ENCODE results near the gene KMT2E. TPM values are rescaled to one million over a fixed set of nuclear protein-coding genes. Genes with fewer than 3 reads are reported as not detected.

KMT2E gene
- total RNA-seq, 1 donor from 2014 or later: 127 TPM

DNA sequence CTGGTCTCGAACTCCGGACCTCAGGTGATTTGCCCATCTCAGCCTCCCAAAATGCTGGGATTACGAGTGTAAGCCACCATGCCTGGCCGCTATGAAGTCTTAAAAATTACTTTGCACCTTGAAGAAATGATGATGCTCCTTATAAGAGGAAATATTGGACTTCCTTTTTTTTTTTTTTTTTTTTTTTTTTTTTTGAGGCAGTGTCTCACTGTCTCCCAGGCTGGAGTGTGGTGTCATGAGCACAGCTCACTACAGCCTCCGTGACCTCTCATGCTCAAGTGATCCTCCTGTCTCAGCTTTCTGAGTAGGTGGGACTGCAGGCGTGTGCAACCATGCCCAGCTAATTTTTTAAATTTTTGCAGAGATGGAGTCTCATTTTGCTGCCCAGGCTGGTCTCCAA lies 65.3 kb downstream of the KMT2E start:
- no peak for DNase-seq

GRCh38 chr7:105084581-105084980 lies 70.6 kb downstream of the KMT2E start:
- no peak for DNase-seq

DNA sequence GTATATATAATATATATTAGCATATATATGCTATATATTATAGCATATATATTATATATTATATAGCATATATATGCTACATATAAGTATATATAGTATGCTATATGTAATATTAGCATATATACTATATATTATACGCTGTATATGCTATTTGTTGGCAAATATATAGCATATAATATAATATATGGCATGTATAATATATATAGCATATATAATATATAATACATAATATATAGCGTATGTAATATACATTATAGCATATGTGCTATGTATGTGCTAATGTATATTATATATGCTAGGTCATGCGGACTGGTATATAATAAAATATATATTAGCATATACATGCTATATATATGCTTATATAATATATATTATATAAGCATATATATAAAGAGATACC lies 72.8 kb downstream of the KMT2E start:
- DNase-seq: no peak

DNA sequence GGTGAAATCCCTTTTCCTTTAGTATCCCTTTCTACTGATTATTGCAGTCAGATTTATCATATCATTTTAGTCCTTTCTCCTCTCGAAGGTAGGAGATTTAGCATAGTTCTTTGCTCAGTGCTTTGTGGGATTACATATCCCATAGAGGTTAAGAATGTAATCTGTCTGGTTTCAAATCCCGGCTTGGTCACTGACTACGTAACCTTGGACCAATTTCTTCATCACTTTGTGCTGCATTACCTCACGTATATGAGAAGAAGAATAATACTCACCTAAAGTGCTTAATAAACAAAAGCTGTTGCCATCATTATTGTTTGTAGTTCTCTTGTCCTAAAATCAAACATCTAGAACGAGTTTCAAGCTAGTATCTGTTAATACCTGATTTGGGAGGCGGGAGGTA lies 74.0 kb downstream of the KMT2E start:
- DNase-seq: no peak

- DNase-seq: no peak
These were observed 74.5 kb downstream of the KMT2E start for GRCh38 chr7:105088456-105088855.

- no peak for DNase-seq
These were observed 81.0 kb downstream of the KMT2E start for GRCh38 chr7:105094966-105095365.

GRCh38 chr7:105096306-105096705 lies 82.3 kb downstream of the KMT2E start:
- DNase-seq: no peak

GRCh38 chr7:105097619-105098018 lies 83.6 kb downstream of the KMT2E start:
- DNase-seq: peak; percentile 52

- no peak for DNase-seq
These were observed 85.0 kb downstream of the KMT2E start for GRCh38 chr7:105098863-105099515.

- DNase-seq: no peak
These were observed 87.9 kb downstream of the KMT2E start for GRCh38 chr7:105101864-105102263.

DNA sequence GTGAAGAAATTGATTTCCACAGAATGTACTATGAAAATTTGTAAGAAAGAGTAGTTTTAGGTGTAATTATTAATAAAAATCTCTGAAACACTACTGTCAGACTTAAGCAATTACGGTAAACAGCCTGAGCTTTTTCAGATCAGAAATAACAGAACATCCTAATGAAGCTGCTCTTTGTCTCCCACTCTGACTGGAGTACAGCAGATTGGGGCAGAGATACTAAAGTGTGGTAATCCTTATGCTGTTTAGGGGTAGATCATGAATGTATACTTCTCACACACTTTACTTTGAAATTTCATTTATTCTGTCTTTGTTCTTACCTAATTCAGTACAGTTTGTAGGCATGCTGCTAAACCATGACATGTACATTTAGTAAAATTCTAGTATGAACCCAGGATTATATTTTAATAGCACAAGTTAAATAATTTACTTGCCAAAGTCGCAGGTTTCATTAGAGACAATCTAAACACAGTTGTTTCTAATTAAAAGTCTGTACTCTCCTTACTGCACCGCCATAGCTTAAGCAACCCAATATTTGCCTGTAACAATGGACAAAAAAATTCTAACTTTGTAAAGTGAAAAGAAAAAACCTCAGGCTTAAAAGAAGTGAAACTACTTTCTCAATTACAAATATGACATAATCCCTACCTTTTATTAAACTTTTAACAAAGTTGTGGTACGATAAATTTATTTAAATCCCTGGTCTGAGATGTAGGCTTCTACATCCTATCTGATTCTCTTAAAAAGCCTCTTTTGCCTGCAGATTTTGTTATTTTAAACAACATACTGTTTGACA lies 88.8 kb downstream of the KMT2E start:
- DNase-seq: no peak

- no peak for DNase-seq
These were observed 91.6 kb downstream of the KMT2E start for GRCh38 chr7:105105579-105105978.

- no peak for DNase-seq
These were observed 92.5 kb downstream of the KMT2E start for GRCh38 chr7:105106473-105106872.

GRCh38 chr7:105107458-105107857 lies 93.5 kb downstream of the KMT2E start:
- no peak for DNase-seq

DNA sequence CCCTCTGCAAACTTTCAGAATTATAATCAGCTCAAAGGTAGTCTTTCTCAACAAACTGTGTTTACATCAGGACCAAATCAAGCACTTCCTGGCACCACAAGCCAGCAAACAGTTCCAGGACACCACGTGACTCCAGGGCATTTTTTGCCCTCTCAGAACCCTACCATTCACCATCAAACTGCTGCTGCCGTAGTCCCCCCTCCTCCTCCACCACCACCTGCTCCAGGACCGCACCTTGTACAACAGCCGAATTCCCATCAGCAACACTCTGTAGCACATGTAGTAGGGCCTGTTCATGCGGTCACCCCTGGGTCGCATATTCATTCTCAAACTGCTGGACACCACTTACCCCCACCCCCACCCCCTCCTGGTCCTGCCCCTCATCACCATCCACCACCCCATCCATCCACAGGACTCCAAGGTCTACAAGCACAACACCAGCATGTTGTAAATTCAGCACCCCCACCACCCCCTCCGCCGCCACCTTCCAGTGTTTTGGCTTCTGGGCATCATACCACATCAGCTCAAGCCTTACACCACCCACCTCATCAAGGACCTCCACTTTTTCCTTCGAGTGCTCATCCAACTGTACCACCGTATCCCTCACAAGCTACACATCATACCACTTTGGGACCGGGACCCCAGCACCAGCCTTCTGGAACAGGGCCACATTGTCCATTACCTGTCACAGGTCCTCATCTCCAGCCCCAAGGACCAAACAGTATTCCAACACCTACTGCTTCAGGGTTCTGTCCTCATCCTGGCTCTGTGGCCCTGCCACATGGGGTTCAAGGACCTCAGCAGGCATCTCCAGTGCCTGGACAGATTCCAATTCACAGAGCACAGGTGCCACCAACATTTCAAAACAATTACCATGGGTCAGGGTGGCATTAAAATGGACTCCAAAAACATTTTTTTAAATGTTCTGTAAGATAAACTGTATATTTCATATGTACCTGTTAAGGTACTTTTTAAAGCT lies 98.7 kb downstream of the KMT2E start:
- no peak for DNase-seq

DNA sequence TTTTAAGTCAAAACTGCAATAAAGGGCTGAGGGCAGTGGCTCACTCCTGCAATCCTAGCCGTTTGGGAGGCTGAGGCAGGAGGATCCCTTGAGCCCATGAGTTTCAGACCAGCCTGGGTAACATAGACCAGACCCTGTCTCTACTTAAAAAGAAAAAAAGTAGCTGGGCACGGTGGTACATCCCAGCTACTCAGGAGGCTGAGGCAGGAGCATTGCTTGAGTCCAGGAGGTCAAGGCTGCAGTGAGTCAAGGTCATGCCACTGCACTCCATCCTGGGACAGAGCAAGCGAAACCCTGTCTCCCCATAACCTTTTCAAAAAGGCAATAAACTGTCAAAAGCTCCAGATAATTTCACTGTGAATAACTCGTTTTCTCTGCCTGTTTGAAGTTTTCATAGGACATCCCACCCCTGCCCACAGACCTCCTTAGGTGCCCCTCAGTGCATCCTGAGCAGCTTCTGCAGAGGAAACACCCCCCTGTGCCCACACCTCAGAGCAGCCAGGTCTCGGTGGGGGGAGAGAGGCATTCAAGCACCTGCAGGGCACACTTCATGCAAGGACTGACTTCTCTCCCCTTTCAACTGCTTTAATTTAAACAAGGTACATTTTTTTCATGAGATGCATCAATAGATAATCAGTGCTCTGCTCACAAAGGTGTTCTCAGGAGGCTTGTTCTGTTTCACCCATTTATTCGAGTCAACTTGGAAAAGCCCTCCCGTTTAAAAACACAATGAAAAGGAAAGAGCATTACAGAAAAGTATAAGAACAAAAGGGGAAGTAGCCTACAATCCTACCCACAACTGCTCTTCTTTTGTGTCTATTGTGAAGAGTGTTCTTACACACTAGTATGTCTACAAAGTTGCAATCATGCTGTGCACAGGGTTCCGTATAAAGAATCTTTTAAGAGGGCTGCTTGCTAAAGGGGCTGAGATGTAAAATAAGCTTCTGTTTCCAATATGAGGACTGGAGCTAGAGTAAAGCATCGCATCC lies 104.9 kb downstream of the KMT2E start:
- DNase-seq: no peak

DNA sequence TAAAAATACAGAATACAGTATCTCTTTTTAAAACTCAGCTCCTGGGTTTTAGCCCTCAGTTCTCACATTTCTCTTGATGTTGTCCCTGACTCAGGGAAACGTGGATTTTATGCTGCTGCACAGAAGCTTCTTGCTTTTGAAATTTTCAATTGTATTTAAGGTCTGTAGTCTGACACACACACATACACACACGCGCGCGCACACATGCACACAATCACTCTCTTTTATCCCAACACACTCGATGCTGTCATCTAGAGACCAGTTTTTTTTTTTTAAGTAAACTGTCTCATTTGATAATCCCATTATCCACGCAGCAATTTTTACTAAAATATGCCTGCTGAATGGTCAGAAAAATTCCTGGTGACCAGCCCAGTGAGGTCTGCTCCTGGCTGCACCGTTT lies 108.6 kb downstream of the KMT2E start:
- DNase-seq: no peak

GRCh38 chr7:105125745-105126144 lies 111.7 kb downstream of the KMT2E start:
- no peak for DNase-seq

DNA sequence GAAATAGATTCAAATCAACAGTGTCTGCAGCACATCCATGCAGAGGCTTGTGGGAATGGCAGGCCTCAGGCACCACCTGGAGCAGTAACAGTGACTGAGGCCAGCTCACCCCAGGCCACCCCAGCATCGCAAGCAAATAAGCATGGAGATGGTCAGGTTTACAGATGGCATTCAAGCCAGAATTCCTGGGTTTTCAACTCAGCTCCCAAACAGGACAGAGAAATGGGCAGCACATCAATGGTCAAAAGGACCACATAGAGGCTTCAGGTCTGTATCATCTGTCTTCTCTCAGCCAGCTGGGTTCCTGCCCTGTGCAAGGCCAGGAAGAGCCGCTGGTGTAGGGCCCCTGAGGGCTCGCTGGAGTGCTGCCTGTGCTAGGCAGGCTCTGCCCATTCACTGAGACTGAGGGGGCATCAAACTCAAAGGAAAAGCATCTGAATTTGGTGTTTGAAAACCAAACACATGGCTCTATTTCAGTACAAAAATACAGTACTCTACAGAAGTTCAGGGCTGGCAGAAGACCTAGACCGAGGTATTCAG lies 112.5 kb downstream of the KMT2E start:
- DNase-seq: no peak

GRCh38 chr7:105127179-105127578 lies 113.2 kb downstream of the KMT2E start:
- no peak for DNase-seq

DNA sequence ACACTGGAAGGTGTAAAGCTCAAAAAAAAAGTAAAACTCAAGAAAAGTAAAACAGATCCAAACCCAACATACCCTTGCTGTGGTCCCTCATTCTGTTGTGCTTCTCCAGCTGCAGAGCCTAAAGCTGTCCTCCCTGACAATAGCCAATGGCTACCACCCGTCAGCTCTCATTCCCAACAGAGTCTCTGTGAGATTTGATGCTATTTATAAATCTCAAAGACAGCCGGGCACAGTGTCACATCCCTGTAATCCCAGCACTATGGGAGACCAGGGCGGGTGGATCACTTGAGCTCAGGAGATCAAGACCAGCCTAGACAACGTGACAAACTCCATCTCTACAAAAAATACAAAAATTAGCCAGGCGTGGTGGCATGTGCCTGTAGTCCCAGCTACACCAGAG lies 116.0 kb downstream of the KMT2E start:
- no peak for DNase-seq

Measured in skin of body (tissue), 2 donors.